ENCODE data around the gene UBN1. TPM values are rescaled to one million over a fixed set of nuclear protein-coding genes. Genes with fewer than 3 reads are reported as not detected.

Gene UBN1
- total RNA-seq, 3 donors from 2014 or later, result 41.3 to 42.7 (median 41.6) TPM

- ATAC-seq, result no peak
- no peak for TF ChIP-seq CTCF (IDR thresholded peaks at IDR 0.05)
- intact Hi-C loops (cut with DNase I, micrococcal nuclease), result no loop called here
- peaks cover 11% of the 10 kb centered on the region for H3K36me3 ChIP-seq (ENCODE audit: low read depth)
- no peak for DNase-seq
- no peaks in the 10 kb centered on the region for H3K9me3 ChIP-seq
- H3K4me3 ChIP-seq, result no peak overlapping the region
- H3K4me1 ChIP-seq (ENCODE audit: low read depth), result peaks cover 20% of the 10 kb centered on the region
These were observed 8.1 kb downstream of the UBN1 start for GRCh38 chr16:4855371-4855770.

- Histone ChIP-seq H3K4me3 (no peak overlapping the region), H3K4me1 (ENCODE audit: low read depth) (peaks cover 16% of the 10 kb centered on the region), H3K9me3 (no peaks in the 10 kb centered on the region), H3K36me3 (ENCODE audit: low read depth) (peaks cover 13% of the 10 kb centered on the region)
- intact Hi-C loops (cut with DNase I, micrococcal nuclease), result no loop called here
- ATAC-seq (no peak), DNase-seq (no peak)
- TF ChIP-seq CTCF (IDR thresholded peaks at IDR 0.05), result no peak
These were observed 8.5 kb downstream of the UBN1 start for GRCh38 chr16:4855804-4856203.

GRCh38 chr16:4859190-4859899 is 12.1 kb downstream of the UBN1 start:
- Histone ChIP-seq H3K36me3 (ENCODE audit: low read depth) (peaks cover 17% of the 10 kb centered on the region), H3K4me1 (ENCODE audit: low read depth) (no peaks in the 10 kb centered on the region), H3K4me3 (no peak overlapping the region), H3K9me3 (no peaks in the 10 kb centered on the region)
- no peak for ATAC-seq
- intact Hi-C loops (cut with DNase I, micrococcal nuclease), result no loop called here
- DNase-seq, result no peak
- no peak for TF ChIP-seq CTCF (IDR thresholded peaks at IDR 0.05)

GRCh38 chr16:4859900-4860255 is 12.6 kb downstream of the UBN1 start:
- H3K4me3 ChIP-seq, result no peak overlapping the region
- no peak for TF ChIP-seq CTCF (IDR thresholded peaks at IDR 0.05)
- ATAC-seq (no peak), DNase-seq (no peak)
- intact Hi-C loops (cut with DNase I, micrococcal nuclease), result no loop called here
- no peaks in the 10 kb centered on the region for H3K9me3 ChIP-seq
- H3K4me1 ChIP-seq (ENCODE audit: low read depth), result no peaks in the 10 kb centered on the region
- peaks cover 17% of the 10 kb centered on the region for H3K36me3 ChIP-seq (ENCODE audit: low read depth)

GRCh38 chr16:4860727-4861342 is 13.6 kb downstream of the UBN1 start:
- TF ChIP-seq CTCF (IDR thresholded peaks at IDR 0.05), result no peak
- H3K9me3 ChIP-seq, result no peaks in the 10 kb centered on the region
- DNase-seq, result no peak
- H3K4me1 ChIP-seq (ENCODE audit: low read depth), result no peaks in the 10 kb centered on the region
- no peak overlapping the region for H3K4me3 ChIP-seq
- ATAC-seq, result no peak
- peaks cover 17% of the 10 kb centered on the region for H3K36me3 ChIP-seq (ENCODE audit: low read depth)
- intact Hi-C loops (cut with DNase I, micrococcal nuclease), result no loop called here
